ENCODE measurements around the gene ANK2.

DNA sequence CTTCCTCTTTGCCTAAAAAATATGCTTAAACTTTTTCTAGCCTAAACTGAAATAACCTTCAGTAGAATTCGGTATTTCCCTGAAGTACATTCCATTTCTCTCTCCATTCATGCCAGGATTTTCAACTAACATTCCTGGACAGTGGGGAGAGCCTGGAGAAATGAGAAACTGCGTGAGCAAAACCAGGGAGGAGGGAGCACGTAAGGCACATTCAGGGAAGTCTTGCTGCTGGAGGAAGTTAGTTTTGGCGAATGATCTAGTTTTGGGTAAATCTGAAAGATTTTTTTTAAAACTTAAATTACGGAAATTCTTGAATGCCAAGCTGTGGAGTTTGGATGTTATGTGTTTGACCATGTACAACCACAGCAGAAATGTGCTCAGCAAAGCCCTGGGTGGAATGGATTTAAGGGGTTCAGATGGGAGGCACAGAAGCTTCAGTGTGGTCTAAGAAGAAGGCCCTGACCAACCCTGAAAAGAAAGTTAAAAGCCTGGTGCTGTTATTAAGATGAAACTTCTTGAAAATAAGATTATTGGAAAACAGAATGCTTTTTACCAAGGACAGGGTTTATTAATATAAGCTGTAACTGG, 347.8 kb downstream of the ANK2 start:
- TF ChIP-seq, protein P1, sequence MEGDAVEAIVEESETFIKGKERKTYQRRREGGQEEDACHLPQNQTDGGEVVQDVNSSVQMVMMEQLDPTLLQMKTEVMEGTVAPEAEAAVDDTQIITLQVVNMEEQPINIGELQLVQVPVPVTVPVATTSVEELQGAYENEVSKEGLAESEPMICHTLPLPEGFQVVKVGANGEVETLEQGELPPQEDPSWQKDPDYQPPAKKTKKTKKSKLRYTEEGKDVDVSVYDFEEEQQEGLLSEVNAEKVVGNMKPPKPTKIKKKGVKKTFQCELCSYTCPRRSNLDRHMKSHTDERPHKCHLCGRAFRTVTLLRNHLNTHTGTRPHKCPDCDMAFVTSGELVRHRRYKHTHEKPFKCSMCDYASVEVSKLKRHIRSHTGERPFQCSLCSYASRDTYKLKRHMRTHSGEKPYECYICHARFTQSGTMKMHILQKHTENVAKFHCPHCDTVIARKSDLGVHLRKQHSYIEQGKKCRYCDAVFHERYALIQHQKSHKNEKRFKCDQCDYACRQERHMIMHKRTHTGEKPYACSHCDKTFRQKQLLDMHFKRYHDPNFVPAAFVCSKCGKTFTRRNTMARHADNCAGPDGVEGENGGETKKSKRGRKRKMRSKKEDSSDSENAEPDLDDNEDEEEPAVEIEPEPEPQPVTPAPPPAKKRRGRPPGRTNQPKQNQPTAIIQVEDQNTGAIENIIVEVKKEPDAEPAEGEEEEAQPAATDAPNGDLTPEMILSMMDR (conservative IDR thresholded peaks at IDR 0.05; ENCODE audit: low read length), result no peak
- no peak for TF ChIP-seq EZH2phosphoT487 (IDR thresholded peaks at IDR 0.05; ENCODE audit: borderline replicate concordance)

Measured in Loucy (cell line).